HL-60 (cell line): ENCODE results near the gene SEMA6B.

ENCODE experiments used
- POLR2AphosphoS5 ChIP-seq: IDR thresholded peaks from 2 replicates; pipeline ENCODE4 v1.6.1; 2012; ENCODE audit warnings: low read depth
- TF ChIP-seq, protein P1 (sequence below): IDR thresholded peaks from one replicate; pipeline ENCODE4 v1.5.1; 2011; ENCODE audit warnings: low read length, control low read depth, inconsistent platforms; ENCODE audit not compliant: insufficient read depth
- TF ChIP-seq, protein P2 (sequence below): IDR thresholded peaks from 2 replicates; pipeline ENCODE4 v1.6.1; 2012; ENCODE audit warnings: low read depth; ENCODE audit not compliant: insufficient replicate concordance

DNA sequence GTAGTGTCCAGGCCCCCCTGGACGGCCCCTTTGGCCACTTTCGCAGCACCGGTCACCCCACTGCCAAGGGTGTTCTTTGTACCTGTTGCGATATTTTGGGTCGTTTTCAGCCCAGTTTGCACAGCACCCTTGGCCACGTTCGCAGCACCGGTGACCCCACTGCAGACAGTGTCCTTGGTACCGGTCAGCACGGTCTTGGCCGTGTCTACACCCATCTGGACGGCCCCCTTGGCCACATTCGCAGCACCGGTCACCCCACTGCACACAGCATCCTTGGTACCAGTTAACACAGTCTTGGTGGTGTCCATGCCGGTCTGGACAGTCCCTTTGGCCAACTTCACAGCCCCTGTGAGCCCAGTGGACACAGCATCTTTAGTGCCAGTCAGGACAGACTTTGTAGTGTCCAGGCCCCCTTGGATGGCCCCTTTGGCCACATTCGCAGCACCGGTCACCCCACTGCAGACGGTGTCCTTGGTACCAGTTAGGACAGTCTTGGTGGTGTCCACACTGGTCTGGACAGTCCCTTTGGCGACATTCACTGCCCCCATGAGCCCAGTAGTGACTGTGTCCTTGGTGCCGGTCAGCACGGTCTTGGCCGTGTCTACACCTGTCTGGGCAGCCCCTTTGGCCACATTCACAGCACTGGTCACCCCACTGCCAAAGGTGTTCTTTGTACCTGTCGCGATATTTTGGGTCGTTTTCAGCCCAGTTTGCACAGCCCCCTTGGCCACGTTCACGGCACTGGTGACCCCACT, 48.0 kb downstream of the SEMA6B start:
- TF ChIP-seq POLR2AphosphoS5: no peak
- TF ChIP-seq, protein P1, sequence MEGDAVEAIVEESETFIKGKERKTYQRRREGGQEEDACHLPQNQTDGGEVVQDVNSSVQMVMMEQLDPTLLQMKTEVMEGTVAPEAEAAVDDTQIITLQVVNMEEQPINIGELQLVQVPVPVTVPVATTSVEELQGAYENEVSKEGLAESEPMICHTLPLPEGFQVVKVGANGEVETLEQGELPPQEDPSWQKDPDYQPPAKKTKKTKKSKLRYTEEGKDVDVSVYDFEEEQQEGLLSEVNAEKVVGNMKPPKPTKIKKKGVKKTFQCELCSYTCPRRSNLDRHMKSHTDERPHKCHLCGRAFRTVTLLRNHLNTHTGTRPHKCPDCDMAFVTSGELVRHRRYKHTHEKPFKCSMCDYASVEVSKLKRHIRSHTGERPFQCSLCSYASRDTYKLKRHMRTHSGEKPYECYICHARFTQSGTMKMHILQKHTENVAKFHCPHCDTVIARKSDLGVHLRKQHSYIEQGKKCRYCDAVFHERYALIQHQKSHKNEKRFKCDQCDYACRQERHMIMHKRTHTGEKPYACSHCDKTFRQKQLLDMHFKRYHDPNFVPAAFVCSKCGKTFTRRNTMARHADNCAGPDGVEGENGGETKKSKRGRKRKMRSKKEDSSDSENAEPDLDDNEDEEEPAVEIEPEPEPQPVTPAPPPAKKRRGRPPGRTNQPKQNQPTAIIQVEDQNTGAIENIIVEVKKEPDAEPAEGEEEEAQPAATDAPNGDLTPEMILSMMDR: no peak
- TF ChIP-seq, protein P2, sequence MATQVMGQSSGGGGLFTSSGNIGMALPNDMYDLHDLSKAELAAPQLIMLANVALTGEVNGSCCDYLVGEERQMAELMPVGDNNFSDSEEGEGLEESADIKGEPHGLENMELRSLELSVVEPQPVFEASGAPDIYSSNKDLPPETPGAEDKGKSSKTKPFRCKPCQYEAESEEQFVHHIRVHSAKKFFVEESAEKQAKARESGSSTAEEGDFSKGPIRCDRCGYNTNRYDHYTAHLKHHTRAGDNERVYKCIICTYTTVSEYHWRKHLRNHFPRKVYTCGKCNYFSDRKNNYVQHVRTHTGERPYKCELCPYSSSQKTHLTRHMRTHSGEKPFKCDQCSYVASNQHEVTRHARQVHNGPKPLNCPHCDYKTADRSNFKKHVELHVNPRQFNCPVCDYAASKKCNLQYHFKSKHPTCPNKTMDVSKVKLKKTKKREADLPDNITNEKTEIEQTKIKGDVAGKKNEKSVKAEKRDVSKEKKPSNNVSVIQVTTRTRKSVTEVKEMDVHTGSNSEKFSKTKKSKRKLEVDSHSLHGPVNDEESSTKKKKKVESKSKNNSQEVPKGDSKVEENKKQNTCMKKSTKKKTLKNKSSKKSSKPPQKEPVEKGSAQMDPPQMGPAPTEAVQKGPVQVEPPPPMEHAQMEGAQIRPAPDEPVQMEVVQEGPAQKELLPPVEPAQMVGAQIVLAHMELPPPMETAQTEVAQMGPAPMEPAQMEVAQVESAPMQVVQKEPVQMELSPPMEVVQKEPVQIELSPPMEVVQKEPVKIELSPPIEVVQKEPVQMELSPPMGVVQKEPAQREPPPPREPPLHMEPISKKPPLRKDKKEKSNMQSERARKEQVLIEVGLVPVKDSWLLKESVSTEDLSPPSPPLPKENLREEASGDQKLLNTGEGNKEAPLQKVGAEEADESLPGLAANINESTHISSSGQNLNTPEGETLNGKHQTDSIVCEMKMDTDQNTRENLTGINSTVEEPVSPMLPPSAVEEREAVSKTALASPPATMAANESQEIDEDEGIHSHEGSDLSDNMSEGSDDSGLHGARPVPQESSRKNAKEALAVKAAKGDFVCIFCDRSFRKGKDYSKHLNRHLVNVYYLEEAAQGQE: no peak
